HepG2 (cell line): ENCODE data around the gene TPBGL. TPM values are rescaled to one million over a fixed set of nuclear protein-coding genes. Genes with fewer than 3 reads are reported as not detected.

ENCODE experiments used
- ATF2 ChIP-seq: sonication (generic); formaldehyde crosslinking; IDR thresholded peaks from 2 replicates; pipeline ENCODE4 v1.4.0; 2020; ENCODE audit warnings: missing genetic modification reagents
- ELF1 ChIP-seq: sonication (generic); formaldehyde crosslinking; IDR thresholded peaks from 2 replicates; pipeline ENCODE4 v1.4.0; 2020; ENCODE audit warnings: missing genetic modification reagents
- FOXP1 ChIP-seq, 2 experiments: fragments of 450-650 bp in 1 of 2; IDR thresholded peaks; 2 replicates each; pipeline ENCODE4 v1.6.1; 2017 to 2018; ENCODE audit warnings: antibody characterized with exemption in 1 of 2
- GPN1 ChIP-seq: sonication (generic); formaldehyde crosslinking; IDR thresholded peaks from 2 replicates; pipeline ENCODE4 v1.5.1; 2020; ENCODE audit warnings: missing genetic modification reagents, borderline replicate concordance
- GZF1 ChIP-seq: sonication (generic); formaldehyde crosslinking; IDR thresholded peaks from 2 replicates; pipeline ENCODE4 v1.5.1; 2020; ENCODE audit warnings: mild to moderate bottlenecking, missing genetic modification reagents
- HMGXB4 ChIP-seq, 2 experiments: sonication (generic) in 1 of 2; formaldehyde crosslinking in 1 of 2; IDR thresholded peaks; 2 replicates each; pipeline versions ENCODE4 v1.4.0 to v1.6.1; 2018 to 2020; ENCODE audit warnings: missing genetic modification reagents in 2 of 2, borderline replicate concordance in 1 of 2, low read depth in 1 of 2, mild to moderate bottlenecking in 1 of 2, missing biosample characterization in 1 of 2
- HOMEZ ChIP-seq: IDR thresholded peaks from 2 replicates; pipeline ENCODE4 v1.6.1; 2016; ENCODE audit warnings: low read depth
- MAF1 ChIP-seq: sonication (generic); formaldehyde crosslinking; IDR thresholded peaks from 2 replicates; pipeline ENCODE4 v1.5.0; 2020; ENCODE audit warnings: missing genetic modification reagents, borderline replicate concordance
- MATR3 ChIP-seq: sonication (generic); formaldehyde crosslinking; IDR thresholded peaks from 2 replicates; pipeline ENCODE4 v1.4.0; 2020; ENCODE audit warnings: missing genetic modification reagents
- RELA ChIP-seq: sonication (generic); formaldehyde crosslinking; IDR thresholded peaks from 2 replicates; pipeline ENCODE4 v1.4.0; 2020; ENCODE audit warnings: missing genetic modification reagents
- SSRP1 ChIP-seq: IDR thresholded peaks from 2 replicates; pipeline ENCODE4 v1.6.1; 2016; ENCODE audit warnings: control low read depth
- U2AF2 ChIP-seq: fragments of 200-400 bp; formaldehyde crosslinking; IDR thresholded peaks from 2 replicates; pipeline ENCODE4 v1.6.1; 2017; ENCODE audit warnings: low read depth, mild to moderate bottlenecking, low read length
- USF2 ChIP-seq, 2 experiments: sonication (generic) in 1 of 2; formaldehyde crosslinking in 1 of 2; IDR thresholded peaks; 2 replicates each; pipeline versions ENCODE4 v1.5.1 to v1.6.1; 2011 to 2020; ENCODE audit warnings: borderline replicate concordance in 1 of 2, low read depth in 1 of 2, low read length in 1 of 2, mild to moderate bottlenecking in 1 of 2, missing genetic modification reagents in 1 of 2, moderate library complexity in 1 of 2
- ZEB1 ChIP-seq: IDR thresholded peaks from 2 replicates; pipeline ENCODE4 v1.6.1; 2012; ENCODE audit warnings: mild to moderate bottlenecking, low read depth, inconsistent platforms; ENCODE audit not compliant: insufficient replicate concordance
- ZMAT5 ChIP-seq: sonication (generic); formaldehyde crosslinking; IDR thresholded peaks from 2 replicates; pipeline ENCODE4 v1.5.0; 2020; ENCODE audit warnings: mild to moderate bottlenecking, low read depth, missing genetic modification reagents, borderline replicate concordance
- ZNF230 ChIP-seq: sonication (generic); formaldehyde crosslinking; IDR thresholded peaks from 2 replicates; pipeline ENCODE4 v1.4.0; 2020; ENCODE audit warnings: mild to moderate bottlenecking, missing genetic modification reagents
- ZNF235 ChIP-seq: sonication (generic); formaldehyde crosslinking; IDR thresholded peaks from 2 replicates; pipeline ENCODE4 v1.8.1; 2023; ENCODE audit warnings: mild to moderate bottlenecking, missing genetic modification reagents, borderline replicate concordance
- ZNF431 ChIP-seq: sonication (generic); formaldehyde crosslinking; IDR thresholded peaks from 2 replicates; pipeline ENCODE4 v1.9.0; 2022; ENCODE audit warnings: missing genetic modification reagents, low read depth, mild to moderate bottlenecking, borderline replicate concordance
- ZNF614 ChIP-seq: IDR thresholded peaks from 2 replicates; pipeline ENCODE4 v1.6.1; 2018; ENCODE audit warnings: missing biosample characterization, missing genetic modification reagents, inconsistent platforms, borderline replicate concordance
- ZNF766 ChIP-seq: sonication (generic); formaldehyde crosslinking; IDR thresholded peaks from 2 replicates; pipeline ENCODE4 v1.5.0; 2020; ENCODE audit warnings: missing genetic modification reagents, borderline replicate concordance
- ZNF784 ChIP-seq: sonication (generic); formaldehyde crosslinking; IDR thresholded peaks from 2 replicates; pipeline ENCODE4 v1.5.1; 2020; ENCODE audit warnings: missing genetic modification reagents, mild to moderate bottlenecking, borderline replicate concordance
- polyA plus RNA-seq, 8 experiments: library from polyadenylated mRNA; depleted of rRNA in 3 of 8; stranded (reverse) in 7 of 8; unstranded in 1 of 8; fragments of >200 nt; fragmentation: Illumina TruSeq in 4 of 8; extraction: Trizol in 4 of 8; gene quantifications; 2 replicates each; pipeline versions ENCODE4 v1.2.1 to v1.2.3, GENCODE V29; 2011 to 2016; ENCODE audit warnings: low read depth in 4 of 8, missing spikeins in 1 of 8, mixed read lengths in 1 of 8; ENCODE audit not compliant: insufficient read depth in 1 of 8
- total RNA-seq, 5 experiments: library from RNA; depleted of rRNA; stranded (reverse); fragments of >200 nt; fragmentation: Illumina TruSeq; extraction: Trizol; gene quantifications; 2 replicates each; pipeline ENCODE4 v1.2.3, GENCODE V29; 2016; ENCODE audit warnings: low read depth in 1 of 5

The TPBGL gene
- total and polyA plus RNA-seq, 2 of the 13 experiments (the other 11 are each of a cell fraction or from before 2014, with no cell fraction given) = not detected

- TF ChIP-seq ZNF235 (CRISPR knock-in tag) (0 out of 2 replicates have a peak, but pooled peaks have one; percentile 80), RELA (CRISPR knock-in tag) (0 out of 2 replicates have a peak, but pooled peaks have one; percentile 82), ZNF784 (CRISPR knock-in tag) (peak; percentile 45; the same call in 1 of the 2 replicates), ZNF230 (peak; percentile 85), ZNF614 (CRISPR knock-in tag) (peak; percentile 88), ATF2 (CRISPR knock-in tag) (peak; percentile 93), ZNF431 (CRISPR knock-in tag) (peak; percentile 66; the same call in 1 of the 2 replicates), U2AF2 (no peak), ZNF766 (CRISPR knock-in tag) (peak; percentile 97; the same call in 1 of the 2 replicates), ELF1 (peak; percentile 47; the same call in 1 of the 2 replicates), ZMAT5 (CRISPR knock-in tag) (no peak), USF2 (IDR thresholded peaks at IDR 0.05; ENCODE audit: low read depth, low read length) (no peak), USF2 (CRISPR knock-in tag; IDR thresholded peaks at IDR 0.05; ENCODE audit: borderline replicate concordance) (no peak), FOXP1 (IDR thresholded peaks at IDR 0.05) (no peak), FOXP1 (CRISPR knock-in tag; IDR thresholded peaks at IDR 0.05) (peak; percentile 49), SSRP1 (CRISPR knock-in tag) (no peak), MATR3 (CRISPR knock-in tag) (no peak), GZF1 (CRISPR knock-in tag) (0 out of 2 replicates have a peak, but pooled peaks have one; percentile 38), ZEB1 (no peak), HMGXB4 (CRISPR knock-in tag; IDR thresholded peaks at IDR 0.05; ENCODE audit: borderline replicate concordance in 1 of 2, low read depth in 1 of 2) (peak; percentile 37 to 59; a peak in 1 of 4 replicates), GPN1 (CRISPR knock-in tag) (peak; percentile 92; the same call in 1 of the 2 replicates), HOMEZ (CRISPR knock-in tag) (peak; percentile 63; the same call in 1 of the 2 replicates), MAF1 (CRISPR knock-in tag) (peak; percentile 88; the same call in 1 of the 2 replicates)
Measured at GRCh38 chr11:75214411-75214821, 26.2 kb upstream of the TPBGL start (continued).
